ENCODE measurements around the gene AMELY.

GRCh38 chrY:6928265-6928664 lies 16.7 kb upstream of the AMELY start:
- TF ChIP-seq JUND (IDR thresholded peaks at IDR 0.05) (no peak), ZFX (IDR thresholded peaks at IDR 0.05) (no peak), CTCF (IDR thresholded peaks at IDR 0.05 in 2 of 3, conservative IDR thresholded peaks at IDR 0.05 in 1 of 3; ENCODE audit: borderline replicate concordance in 1 of 3, insufficient read depth in 1 of 3, low read depth in 2 of 3, low read length in 2 of 3) (no peak), FOSL1 (IDR thresholded peaks at IDR 0.05; ENCODE audit: low read depth) (no peak), POLR2A (IDR thresholded peaks at IDR 0.05; ENCODE audit: borderline replicate concordance, extremely low read depth, insufficient read depth, insufficient read length) (no peak), CBX3 (IDR thresholded peaks at IDR 0.05; ENCODE audit: low read depth) (no peak), REST (IDR thresholded peaks at IDR 0.05; ENCODE audit: low read depth) (no peak), TCF7L2 (IDR thresholded peaks at IDR 0.05; ENCODE audit: borderline replicate concordance, extremely low read depth, insufficient read depth, insufficient read length) (no peak), SRF (IDR thresholded peaks at IDR 0.05; ENCODE audit: low read depth) (no peak), SP1 (IDR thresholded peaks at IDR 0.05; ENCODE audit: low read depth) (no peak), EZH2 (IDR thresholded peaks at IDR 0.05) (no peak)
- TF ChIP-seq, protein P1, sequence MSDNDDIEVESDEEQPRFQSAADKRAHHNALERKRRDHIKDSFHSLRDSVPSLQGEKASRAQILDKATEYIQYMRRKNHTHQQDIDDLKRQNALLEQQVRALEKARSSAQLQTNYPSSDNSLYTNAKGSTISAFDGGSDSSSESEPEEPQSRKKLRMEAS (IDR thresholded peaks at IDR 0.05), result no peak
